ENCODE measurements around the gene SPSB4. TPM values are rescaled to one million over a fixed set of nuclear protein-coding genes. Genes with fewer than 3 reads are reported as not detected.

The SPSB4 gene
- total and polyA plus RNA-seq, 5 donors from 2014 or later, result not detected

GRCh38 chr3:141080431-141080830, 29.3 kb downstream of the SPSB4 start:
- no peaks in the 10 kb centered on the region for H3K36me3 ChIP-seq (ENCODE audit: control insufficient read depth, insufficient read depth, low read length)
- ATAC-seq (ENCODE audit: low read depth in 2 of 2) (no peak), DNase-seq (no peak)
- H3K4me1 Mint-ChIP-seq, result peaks cover 0 to 9% (median 0%) of the 10 kb centered on the region in 4 donors
- H3K36me3 Mint-ChIP-seq, result no peaks in the 10 kb centered on the region
- no peaks in the 10 kb centered on the region for H3K4me1 ChIP-seq (ENCODE audit: control insufficient read depth, insufficient read depth, low read length, poor library complexity, severe bottlenecking)
- peaks cover 0 to 1% (median 0%) of the 10 kb centered on the region in 7 donors for H3K9me3 Mint-ChIP-seq
- H3K9me3 ChIP-seq (ENCODE audit: control insufficient read depth in 2 of 2, low read length in 2 of 2), result no peaks in the 10 kb centered on the region
- H3K27me3 Mint-ChIP-seq, result peaks cover 16% of the 10 kb centered on the region
- no peak overlapping the region for H3K27ac Mint-ChIP-seq
- H3K27me3 ChIP-seq (ENCODE audit: control insufficient read depth, insufficient read depth, low read length), result no peaks in the 10 kb centered on the region
- H3K27ac ChIP-seq (ENCODE audit: insufficient read depth, low read length, poor library complexity, severe bottlenecking), result no peak overlapping the region
- no peak overlapping the region for H3K4me3 ChIP-seq (ENCODE audit: low read depth, low read length)
- H3K4me3 Mint-ChIP-seq, result no peak overlapping the region

GRCh38 chr3:141081141-141081795, 30.1 kb downstream of the SPSB4 start:
- H3K9me3 Mint-ChIP-seq, result peaks cover 0 to 1% (median 0%) of the 10 kb centered on the region in 7 donors
- Histone ChIP-seq H3K27me3 (ENCODE audit: control insufficient read depth, insufficient read depth, low read length) (no peaks in the 10 kb centered on the region), H3K9me3 (ENCODE audit: control insufficient read depth in 2 of 2, low read length in 2 of 2) (no peaks in the 10 kb centered on the region), H3K36me3 (ENCODE audit: control insufficient read depth, insufficient read depth, low read length) (no peaks in the 10 kb centered on the region), H3K4me1 (ENCODE audit: control insufficient read depth, insufficient read depth, low read length, poor library complexity, severe bottlenecking) (no peaks in the 10 kb centered on the region), H3K27ac (ENCODE audit: insufficient read depth, low read length, poor library complexity, severe bottlenecking) (no peak overlapping the region), H3K4me3 (ENCODE audit: low read depth, low read length) (no peak overlapping the region)
- peaks cover 0 to 9% (median 0%) of the 10 kb centered on the region in 4 donors for H3K4me1 Mint-ChIP-seq
- H3K27ac Mint-ChIP-seq, result no peak overlapping the region
- H3K4me3 Mint-ChIP-seq, result no peak overlapping the region
- no peaks in the 10 kb centered on the region for H3K36me3 Mint-ChIP-seq
- DNase-seq (no peak), ATAC-seq (ENCODE audit: low read depth in 2 of 2) (no peak)
- H3K27me3 Mint-ChIP-seq, result peaks cover 16% of the 10 kb centered on the region

DNA sequence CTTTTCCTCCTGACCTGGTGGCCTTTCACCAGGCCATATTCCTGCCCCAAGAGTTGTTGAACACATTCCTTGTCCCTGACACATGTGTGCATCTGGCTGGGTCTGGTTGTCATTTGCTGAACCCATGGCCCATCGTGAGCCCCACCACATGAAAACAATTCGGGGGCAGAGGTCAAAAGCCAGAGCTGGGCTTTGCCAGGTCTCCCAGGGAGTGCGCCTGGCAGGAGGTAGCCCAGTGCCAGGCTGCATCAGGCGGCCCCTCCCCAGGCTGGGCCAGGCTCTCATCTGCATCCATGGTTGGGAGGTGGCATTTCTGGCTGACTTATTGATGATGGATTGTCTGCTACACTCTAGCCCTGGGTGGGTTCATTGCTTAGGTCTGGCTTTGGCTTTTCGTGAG, 30.9 kb downstream of the SPSB4 start:
- Histone ChIP-seq H3K27me3 (ENCODE audit: control insufficient read depth, insufficient read depth, low read length) (no peaks in the 10 kb centered on the region), H3K4me3 (ENCODE audit: low read depth, low read length) (no peak overlapping the region), H3K27ac (ENCODE audit: insufficient read depth, low read length, poor library complexity, severe bottlenecking) (no peak overlapping the region), H3K36me3 (ENCODE audit: control insufficient read depth, insufficient read depth, low read length) (no peaks in the 10 kb centered on the region), H3K9me3 (ENCODE audit: control insufficient read depth in 2 of 2, low read length in 2 of 2) (no peaks in the 10 kb centered on the region), H3K4me1 (ENCODE audit: control insufficient read depth, insufficient read depth, low read length, poor library complexity, severe bottlenecking) (no peaks in the 10 kb centered on the region)
- ATAC-seq (ENCODE audit: low read depth in 2 of 2) (no peak), DNase-seq (no peak)
- Mint-ChIP-seq H3K27me3 (peaks cover 16% of the 10 kb centered on the region), H3K4me1 (peaks cover 0 to 6% (median 0%) of the 10 kb centered on the region in 4 donors), H3K27ac (peak overlapping the region in 1 of 3 donors; percentile 48), H3K36me3 (no peaks in the 10 kb centered on the region), H3K4me3 (no peak overlapping the region), H3K9me3 (peaks cover 0 to 1% (median 0%) of the 10 kb centered on the region in 7 donors)

DNA sequence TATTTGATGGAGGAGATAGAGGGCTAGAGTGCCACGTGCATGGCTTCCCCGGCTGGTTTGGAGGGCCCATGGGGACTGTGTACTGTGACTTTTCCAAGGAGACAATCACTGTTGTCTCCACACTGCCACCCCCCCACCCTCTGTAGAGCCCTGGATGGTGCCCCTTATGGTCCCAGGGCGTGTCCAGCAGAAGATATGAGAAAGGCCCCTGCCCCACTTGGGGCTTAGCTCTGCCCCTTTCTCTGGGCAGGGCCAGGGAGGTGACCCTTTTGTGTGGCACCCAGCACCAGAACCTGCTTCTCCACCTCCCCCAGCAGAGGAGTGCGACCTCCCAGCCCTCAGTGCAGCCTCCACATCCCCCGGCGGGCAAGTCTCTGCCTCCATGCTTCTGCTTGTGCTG, 32.1 kb downstream of the SPSB4 start:
- H3K4me3 ChIP-seq (ENCODE audit: low read depth, low read length), result no peak overlapping the region
- H3K27me3 ChIP-seq (ENCODE audit: control insufficient read depth, insufficient read depth, low read length), result no peaks in the 10 kb centered on the region
- ATAC-seq (ENCODE audit: low read depth in 2 of 2), result no peak
- no peaks in the 10 kb centered on the region for H3K4me1 Mint-ChIP-seq
- H3K36me3 Mint-ChIP-seq, result no peaks in the 10 kb centered on the region
- no peak for DNase-seq
- no peaks in the 10 kb centered on the region for H3K36me3 ChIP-seq (ENCODE audit: control insufficient read depth, insufficient read depth, low read length)
- H3K27ac Mint-ChIP-seq, result peak overlapping the region in 2 of 3 donors; percentile 48 to 67
- peaks cover 0 to 1% (median 0%) of the 10 kb centered on the region in 7 donors for H3K9me3 Mint-ChIP-seq
- peaks cover 16% of the 10 kb centered on the region for H3K27me3 Mint-ChIP-seq
- no peak overlapping the region for H3K27ac ChIP-seq (ENCODE audit: insufficient read depth, low read length, poor library complexity, severe bottlenecking)
- no peaks in the 10 kb centered on the region for H3K4me1 ChIP-seq (ENCODE audit: control insufficient read depth, insufficient read depth, low read length, poor library complexity, severe bottlenecking)
- no peaks in the 10 kb centered on the region for H3K9me3 ChIP-seq (ENCODE audit: control insufficient read depth in 2 of 2, low read length in 2 of 2)
- peak overlapping the region in 1 of 4 donors; percentile 87 for H3K4me3 Mint-ChIP-seq

- H3K4me3 Mint-ChIP-seq, result no peak overlapping the region
- ATAC-seq (ENCODE audit: low read depth in 2 of 2), result no peak
- peaks cover 0 to 1% (median 0%) of the 10 kb centered on the region in 7 donors for H3K9me3 Mint-ChIP-seq
- no peaks in the 10 kb centered on the region for H3K27me3 ChIP-seq (ENCODE audit: control insufficient read depth, insufficient read depth, low read length)
- no peaks in the 10 kb centered on the region for H3K4me1 Mint-ChIP-seq
- H3K36me3 Mint-ChIP-seq, result no peaks in the 10 kb centered on the region
- H3K9me3 ChIP-seq (ENCODE audit: control insufficient read depth in 2 of 2, low read length in 2 of 2), result no peaks in the 10 kb centered on the region
- no peak overlapping the region for H3K27ac ChIP-seq (ENCODE audit: insufficient read depth, low read length, poor library complexity, severe bottlenecking)
- peaks cover 11% of the 10 kb centered on the region for H3K27me3 Mint-ChIP-seq
- H3K27ac Mint-ChIP-seq, result no peak overlapping the region
- no peaks in the 10 kb centered on the region for H3K4me1 ChIP-seq (ENCODE audit: control insufficient read depth, insufficient read depth, low read length, poor library complexity, severe bottlenecking)
- no peak overlapping the region for H3K4me3 ChIP-seq (ENCODE audit: low read depth, low read length)
- DNase-seq, result no peak
- H3K36me3 ChIP-seq (ENCODE audit: control insufficient read depth, insufficient read depth, low read length), result no peaks in the 10 kb centered on the region
These were observed 32.9 kb downstream of the SPSB4 start for GRCh38 chr3:141083836-141084649.

- Histone ChIP-seq H3K4me3 (ENCODE audit: low read depth, low read length) (no peak overlapping the region), H3K9me3 (ENCODE audit: control insufficient read depth in 2 of 2, low read length in 2 of 2) (no peaks in the 10 kb centered on the region), H3K36me3 (ENCODE audit: control insufficient read depth, insufficient read depth, low read length) (no peaks in the 10 kb centered on the region), H3K27me3 (ENCODE audit: control insufficient read depth, insufficient read depth, low read length) (no peaks in the 10 kb centered on the region), H3K27ac (ENCODE audit: insufficient read depth, low read length, poor library complexity, severe bottlenecking) (no peak overlapping the region), H3K4me1 (ENCODE audit: control insufficient read depth, insufficient read depth, low read length, poor library complexity, severe bottlenecking) (no peaks in the 10 kb centered on the region)
- DNase-seq (no peak), ATAC-seq (ENCODE audit: low read depth in 2 of 2) (no peak)
- no peak overlapping the region for H3K27ac Mint-ChIP-seq
- H3K4me1 Mint-ChIP-seq, result no peaks in the 10 kb centered on the region
- H3K4me3 Mint-ChIP-seq, result no peak overlapping the region
- peaks cover 0 to 1% (median 0%) of the 10 kb centered on the region in 7 donors for H3K9me3 Mint-ChIP-seq
- no peaks in the 10 kb centered on the region for H3K36me3 Mint-ChIP-seq
- no peaks in the 10 kb centered on the region for H3K27me3 Mint-ChIP-seq
These were observed 34.4 kb downstream of the SPSB4 start for GRCh38 chr3:141085343-141086070.

DNA sequence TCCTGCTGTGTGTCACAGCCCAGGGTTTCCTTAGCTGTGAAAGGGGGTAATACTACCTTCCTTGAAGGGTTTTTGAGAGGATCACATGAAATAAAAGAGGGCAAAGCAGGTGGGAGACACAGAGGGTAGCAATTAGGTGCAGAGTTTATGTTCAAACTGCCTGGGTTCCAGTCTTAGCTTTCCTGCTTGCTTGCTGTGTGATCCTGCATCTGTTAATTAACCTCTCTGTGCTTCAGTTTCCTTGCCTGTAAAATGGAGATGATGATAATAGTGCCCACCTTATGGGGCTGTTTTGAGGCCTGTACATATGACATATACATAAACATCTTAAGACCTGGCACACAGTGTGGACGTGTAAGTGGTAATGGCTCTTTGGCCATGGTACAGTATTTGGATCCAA, 35.0 kb downstream of the SPSB4 start:
- H3K27me3 Mint-ChIP-seq, result no peaks in the 10 kb centered on the region
- Histone ChIP-seq H3K4me1 (ENCODE audit: control insufficient read depth, insufficient read depth, low read length, poor library complexity, severe bottlenecking) (no peaks in the 10 kb centered on the region), H3K4me3 (ENCODE audit: low read depth, low read length) (no peak overlapping the region), H3K9me3 (ENCODE audit: control insufficient read depth in 2 of 2, low read length in 2 of 2) (no peaks in the 10 kb centered on the region), H3K36me3 (ENCODE audit: control insufficient read depth, insufficient read depth, low read length) (no peaks in the 10 kb centered on the region), H3K27me3 (ENCODE audit: control insufficient read depth, insufficient read depth, low read length) (no peaks in the 10 kb centered on the region), H3K27ac (ENCODE audit: insufficient read depth, low read length, poor library complexity, severe bottlenecking) (no peak overlapping the region)
- no peaks in the 10 kb centered on the region for H3K4me1 Mint-ChIP-seq
- H3K27ac Mint-ChIP-seq, result no peak overlapping the region
- peaks cover 0 to 1% (median 0%) of the 10 kb centered on the region in 7 donors for H3K9me3 Mint-ChIP-seq
- DNase-seq (no peak), ATAC-seq (ENCODE audit: low read depth in 2 of 2) (no peak)
- no peaks in the 10 kb centered on the region for H3K36me3 Mint-ChIP-seq
- no peak overlapping the region for H3K4me3 Mint-ChIP-seq
